Esophagus (tissue), 2 donors: Measurements from ENCODE around the gene RRP9. TPM values are rescaled to one million over a fixed set of nuclear protein-coding genes. Genes with fewer than 3 reads are reported as not detected.

ENCODE experiments used
- H3K27ac ChIP-seq, 2 donors: one replicate each; pipeline ENCODE4 v1.5.1; 2013; ENCODE audit warnings: low read depth in 2 of 2, mild to moderate bottlenecking in 2 of 2, inconsistent platforms in 1 of 2, low read length in 1 of 2, moderate library complexity in 1 of 2
- H3K27me3 ChIP-seq, 2 donors: one replicate each; pipeline ENCODE4 v1.6.1; 2013; ENCODE audit warnings: low read length in 2 of 2, control low read depth in 1 of 2, mild to moderate bottlenecking in 1 of 2; ENCODE audit not compliant: insufficient read depth in 2 of 2, control insufficient read depth in 1 of 2
- H3K36me3 ChIP-seq, 2 donors: one replicate each; pipeline ENCODE4 v1.6.1; 2013; ENCODE audit warnings: low read length in 1 of 2; ENCODE audit not compliant: control insufficient read depth in 2 of 2, insufficient read depth in 2 of 2
- H3K4me1 ChIP-seq, 2 donors: one replicate each; pipeline ENCODE4 v1.6.1; 2013; ENCODE audit warnings: low read length in 1 of 2; ENCODE audit not compliant: control insufficient read depth in 2 of 2, insufficient read depth in 2 of 2
- H3K4me3 ChIP-seq, 2 donors: one replicate each; pipeline ENCODE4 v1.5.1; 2013; ENCODE audit warnings: low read length in 2 of 2, mild to moderate bottlenecking in 2 of 2, low read depth in 1 of 2, moderate library complexity in 1 of 2
- H3K9me3 ChIP-seq, 2 donors: one replicate each; pipeline ENCODE4 v1.6.1; 2013; ENCODE audit warnings: mild to moderate bottlenecking in 2 of 2, low read depth in 1 of 2, low read length in 1 of 2, moderate library complexity in 1 of 2; ENCODE audit not compliant: control insufficient read depth in 2 of 2, insufficient read depth in 1 of 2
- WGBS, 2 donors: extraction: QIAGEN DNeasy Blood & Tissue Kit; methylation state at CpG; one replicate each; pipeline ENCODE4 v1.1.7; 2013; 5-methylcytosine and 5-hydroxymethylcytosine counted together
- polyA plus RNA-seq, 2 donors: library from polyadenylated mRNA; stranded (reverse); fragments of 200-250 nt; gene quantifications; one replicate each; pipeline ENCODE4 v1.2.3, GENCODE V29; 2013
- donor health status: healthy with polysubstance abuse.
- donor health status: Bipolar disorder and iron deficiency.

RRP9 gene
- polyA plus RNA-seq, 2 donors: 16.4 to 22.9 TPM

DNA sequence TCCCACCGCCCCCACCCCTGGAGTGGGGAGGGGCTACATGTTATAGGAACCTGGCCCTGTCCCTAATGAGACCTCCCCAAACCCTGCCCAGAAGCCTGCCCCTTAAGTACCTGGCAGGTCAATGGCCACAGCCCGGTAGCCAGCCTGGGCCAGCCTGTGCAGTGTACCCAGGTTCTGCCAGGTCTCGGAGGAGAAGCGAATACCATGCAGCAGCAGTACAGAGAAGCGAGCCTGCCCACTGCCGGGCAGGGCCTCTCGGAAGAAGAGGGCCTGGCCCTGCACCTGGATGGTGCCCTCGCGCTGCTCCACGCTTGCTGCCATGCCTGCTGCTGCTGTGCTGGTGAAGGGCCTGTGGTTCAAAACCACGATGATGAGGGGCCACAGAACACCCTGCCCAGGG lies 29.6 kb upstream of the RRP9 start:
- Histone ChIP-seq H3K27me3 (no peaks in the 10 kb centered on the region), H3K4me1 (peaks cover 9 to 23% of the 10 kb centered on the region in 2 donors), H3K9me3 (no peaks in the 10 kb centered on the region), H3K36me3 (no peaks in the 10 kb centered on the region), H3K4me3 (no peak overlapping the region), H3K27ac (no peak overlapping the region)
- 85 to 88% methylated on average over 11 of the region's 11 CpGs for WGBS, 2 donors

DNA sequence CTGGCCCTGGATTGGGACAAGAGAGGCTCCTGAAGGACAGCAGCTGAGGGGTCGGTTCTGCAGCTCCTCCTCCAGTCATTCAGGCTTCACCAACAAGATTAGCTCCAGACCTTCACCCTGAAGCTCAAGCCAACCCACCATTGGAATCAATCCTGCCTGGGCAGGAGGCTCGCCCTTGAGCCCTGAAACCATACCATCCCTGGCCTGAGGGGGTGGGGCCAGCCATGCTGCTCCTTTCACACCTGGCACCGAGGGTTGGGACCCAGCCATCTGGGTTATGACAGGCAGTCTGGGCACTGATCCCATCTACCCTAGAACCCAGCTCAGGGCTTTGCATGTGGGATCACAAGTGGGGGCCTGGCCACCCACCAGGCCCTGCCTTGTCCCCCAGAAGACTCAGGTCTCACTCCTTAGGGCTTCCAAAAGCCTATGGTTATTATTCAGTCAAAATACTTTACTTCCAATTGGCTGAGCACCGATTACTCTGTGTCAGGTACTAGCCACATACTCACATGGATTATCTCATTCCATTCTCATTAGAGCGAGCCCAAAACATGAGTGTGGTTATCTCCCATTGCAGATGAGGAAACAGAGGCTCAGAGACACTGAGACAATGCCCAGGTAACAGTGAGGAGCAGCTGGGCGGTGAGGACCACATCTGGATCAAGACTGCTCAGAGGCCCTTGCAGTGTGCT lies 29.0 kb upstream of the RRP9 start:
- Histone ChIP-seq H3K27me3 (no peaks in the 10 kb centered on the region), H3K4me3 (no peak overlapping the region), H3K36me3 (no peaks in the 10 kb centered on the region), H3K9me3 (no peaks in the 10 kb centered on the region), H3K27ac (no peak overlapping the region), H3K4me1 (peaks cover 9 to 22% of the 10 kb centered on the region in 2 donors)
- WGBS, 2 donors: 55 to 58% methylated on average over 6 of the region's 6 CpGs

DNA sequence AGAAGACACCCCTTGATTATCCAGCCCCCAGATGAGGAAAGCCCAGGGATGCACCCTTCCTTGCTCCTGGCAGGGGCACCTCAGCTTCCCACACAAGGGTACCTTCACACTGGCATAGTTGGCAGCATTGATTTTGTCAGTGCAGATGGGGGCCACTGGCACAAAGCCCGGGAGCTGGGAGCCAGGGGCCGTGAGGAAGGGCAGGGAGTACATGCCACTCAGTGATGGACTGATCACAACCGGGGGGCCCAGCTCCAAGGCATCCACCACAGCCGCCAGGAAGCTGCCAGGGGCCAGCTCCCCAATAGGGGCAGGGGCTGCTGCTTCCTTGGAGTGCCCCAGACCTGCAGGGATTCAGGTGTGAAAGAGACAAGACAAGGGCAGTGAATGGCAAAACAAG lies 28.1 kb upstream of the RRP9 start:
- WGBS, 2 donors: 74 to 75% methylated on average over 4 of the region's 4 CpGs
- Histone ChIP-seq H3K9me3 (no peaks in the 10 kb centered on the region), H3K27ac (no peak overlapping the region), H3K36me3 (no peaks in the 10 kb centered on the region), H3K4me1 (peaks cover 9 to 19% of the 10 kb centered on the region in 2 donors), H3K27me3 (no peaks in the 10 kb centered on the region), H3K4me3 (no peak overlapping the region)

DNA sequence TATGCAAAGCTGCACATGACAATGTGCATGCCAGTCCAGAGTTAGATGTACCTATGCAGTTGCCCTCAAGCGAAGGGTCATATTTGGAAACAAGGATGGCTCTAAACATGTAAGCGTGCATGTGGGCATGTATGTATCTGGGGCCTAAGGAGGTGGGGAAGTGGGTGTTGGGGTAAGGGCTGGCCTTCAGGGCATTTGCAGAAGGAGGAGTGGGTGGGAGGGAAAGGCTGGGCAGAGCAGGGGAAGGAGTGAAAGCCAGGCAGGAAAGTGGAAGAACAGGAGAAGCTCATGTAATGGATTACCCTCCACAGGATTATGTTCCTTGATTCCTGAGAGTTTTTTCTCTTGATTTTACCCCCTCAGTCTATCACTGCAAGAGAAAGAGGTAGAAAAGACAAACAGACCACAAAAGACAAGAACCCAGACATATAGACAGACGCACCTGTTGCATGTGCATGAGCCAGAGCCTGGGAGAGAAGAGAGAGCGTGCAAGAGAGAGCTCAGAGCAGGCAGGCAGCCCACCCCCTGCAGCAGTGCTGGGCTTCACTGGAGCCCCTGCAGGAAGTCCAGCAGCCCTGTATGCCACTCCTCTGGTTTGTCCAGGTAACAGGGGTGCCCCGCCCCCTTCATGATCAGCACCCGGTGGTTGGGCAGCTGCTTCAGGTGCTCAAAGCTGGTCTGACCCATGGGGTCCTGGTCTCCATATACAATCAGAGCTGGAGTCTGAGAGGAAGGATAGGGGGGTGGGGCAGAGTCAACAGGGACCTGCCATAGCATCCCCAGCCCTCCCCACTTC lies 27.4 kb upstream of the RRP9 start:
- Histone ChIP-seq H3K4me3 (no peak overlapping the region), H3K27me3 (no peaks in the 10 kb centered on the region), H3K27ac (no peak overlapping the region), H3K36me3 (no peaks in the 10 kb centered on the region), H3K9me3 (no peaks in the 10 kb centered on the region), H3K4me1 (peaks cover 5 to 14% of the 10 kb centered on the region in 2 donors)
- 85 to 86% methylated on average over 6 of the region's 6 CpGs for WGBS, 2 donors

DNA sequence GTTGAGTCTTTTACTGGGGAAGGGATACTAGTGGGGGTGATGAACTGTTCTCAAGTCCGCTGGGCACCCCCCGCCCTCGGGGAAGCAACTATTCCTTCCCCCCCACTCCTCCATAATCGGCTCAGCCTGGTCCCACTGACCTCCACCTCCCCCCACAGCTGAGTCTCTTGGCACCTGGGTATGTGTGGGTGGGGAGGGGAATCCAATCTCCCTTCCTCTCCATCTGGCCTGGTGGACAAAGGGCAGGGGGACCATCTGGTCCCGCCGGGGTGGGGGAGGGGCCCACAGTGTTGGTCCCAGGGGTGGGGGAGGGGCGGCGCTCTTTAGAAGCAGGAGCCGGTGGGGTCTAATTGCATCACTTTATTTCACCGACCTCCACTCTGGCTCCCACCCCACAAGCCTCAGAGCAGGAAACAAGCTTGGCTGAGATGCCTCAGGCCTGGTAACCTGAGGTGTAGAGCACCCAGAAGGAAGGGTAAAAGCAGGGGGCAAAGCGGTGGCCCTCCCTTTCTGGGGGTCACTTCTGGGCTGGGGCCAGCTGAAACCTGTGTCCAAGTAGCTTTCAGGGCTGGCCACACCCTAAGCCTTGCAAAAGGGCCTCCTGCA lies 26.6 kb upstream of the RRP9 start:
- no peaks in the 10 kb centered on the region for H3K9me3 ChIP-seq
- H3K27ac ChIP-seq: peak overlapping the region; percentile 78 to 89
- no peaks in the 10 kb centered on the region for H3K27me3 ChIP-seq
- H3K4me1 ChIP-seq: peaks cover 5 to 13% of the 10 kb centered on the region in 2 donors
- 13 to 21% methylated on average over 8 to 10 of the region's 11 CpGs for WGBS, 2 donors
- H3K36me3 ChIP-seq: no peaks in the 10 kb centered on the region
- H3K4me3 ChIP-seq: peak overlapping the region; percentile 65 to 77

GRCh38 chr3:51967384-51968169 lies 25.9 kb upstream of the RRP9 start, which contains the start of gene PCBP4:
TSS of gene PCBP4 (minus strand) at chr3:51967454. CDS start at chr3:51961240, 6,214 bp downstream.
- no peaks in the 10 kb centered on the region for H3K27me3 ChIP-seq
- 1% methylated on average over 47 to 89 of the region's 90 CpGs for WGBS, 2 donors
- H3K27ac ChIP-seq: peak within 1 kb of the TSS; percentile 78 to 89
- H3K4me3 ChIP-seq: peak within 1 kb of the TSS; percentile 65 to 77
- H3K4me1 ChIP-seq: peaks cover 5 to 13% of the 10 kb centered on the region in 2 donors
- no peaks in the 10 kb centered on the region for H3K36me3 ChIP-seq
- H3K9me3 ChIP-seq: no peaks in the 10 kb centered on the region

DNA sequence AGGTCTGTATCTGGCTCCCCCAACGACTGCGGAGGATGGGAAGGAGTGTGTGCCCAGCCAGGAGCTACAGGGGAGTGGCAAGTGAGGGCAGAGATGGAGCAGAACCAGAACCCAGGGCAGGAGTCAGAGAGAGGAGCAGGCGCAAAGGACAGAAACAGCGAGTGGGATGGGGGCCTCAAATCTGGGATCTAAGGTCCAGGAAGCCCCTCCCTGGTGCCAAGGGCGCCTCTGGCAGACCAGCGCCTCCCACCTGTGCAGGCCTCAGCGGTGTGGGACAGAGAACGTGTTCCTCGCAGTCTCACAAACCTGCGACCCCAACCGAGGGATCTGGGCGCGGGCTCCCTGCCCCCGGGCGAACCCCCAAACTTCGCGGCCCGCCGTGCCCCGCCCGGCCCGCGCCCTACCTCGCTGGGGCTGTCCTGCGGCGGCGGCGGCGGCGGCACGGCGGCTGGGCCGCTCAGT lies 25.2 kb upstream of the RRP9 start:
- peak overlapping the region; percentile 78 to 84 for H3K27ac ChIP-seq
- 4 to 6% methylated on average over 23 to 33 of the region's 33 CpGs for WGBS, 2 donors
- no peaks in the 10 kb centered on the region for H3K27me3 ChIP-seq
- H3K9me3 ChIP-seq: no peaks in the 10 kb centered on the region
- H3K4me1 ChIP-seq: peaks cover 5 to 13% of the 10 kb centered on the region in 2 donors
- no peaks in the 10 kb centered on the region for H3K36me3 ChIP-seq
- peak overlapping the region; percentile 64 to 77 for H3K4me3 ChIP-seq

DNA sequence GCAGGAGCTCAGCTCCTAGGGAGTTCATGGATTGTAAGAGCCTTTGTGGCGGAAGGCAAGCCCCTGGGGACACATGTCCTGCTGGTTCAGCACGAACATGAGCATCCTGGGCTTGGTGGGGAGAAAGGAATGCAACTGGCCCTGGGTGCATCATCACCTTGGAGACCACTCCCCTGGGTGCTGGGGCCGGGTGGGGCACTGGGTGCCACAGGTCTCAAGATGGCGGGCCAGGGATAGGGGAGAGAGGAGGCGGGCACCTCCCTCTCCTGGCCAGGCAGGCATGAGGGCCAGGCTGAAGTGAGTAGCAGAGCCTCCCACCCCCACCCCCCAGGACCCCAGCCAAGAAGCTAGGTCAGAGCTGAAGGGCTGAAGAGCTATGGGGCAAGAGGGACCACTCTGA lies 24.8 kb upstream of the RRP9 start:
- Histone ChIP-seq H3K9me3 (no peaks in the 10 kb centered on the region), H3K36me3 (no peaks in the 10 kb centered on the region), H3K27me3 (no peaks in the 10 kb centered on the region), H3K4me1 (peaks cover 5 to 15% of the 10 kb centered on the region in 2 donors), H3K27ac (peak overlapping the region in 1 of 2 donors; percentile 84), H3K4me3 (peak overlapping the region; percentile 64 to 77)
- 58 to 61% methylated on average over 3 to 5 of the region's 5 CpGs for WGBS, 2 donors

GRCh38 chr3:51966016-51966415 lies 24.3 kb upstream of the RRP9 start:
- no peak overlapping the region for H3K4me3 ChIP-seq
- no peak overlapping the region for H3K27ac ChIP-seq

More at GRCh38 chr3:51966016-51966415, 24.3 kb upstream of the RRP9 start:
- no peaks in the 10 kb centered on the region for H3K9me3 ChIP-seq
- H3K27me3 ChIP-seq: no peaks in the 10 kb centered on the region
- peaks cover 5 to 15% of the 10 kb centered on the region in 2 donors for H3K4me1 ChIP-seq
- H3K36me3 ChIP-seq: no peaks in the 10 kb centered on the region
- 68 to 70% methylated on average over 2 of the region's 2 CpGs for WGBS, 2 donors
